ENCODE measurements around the gene RMDN2.
"Not testable (repeated sequence)": the region's sequence is repeated elsewhere in the genome, so short reads cannot be mapped to it uniquely, and the experiment has no call there.

The RMDN2 gene

DNA sequence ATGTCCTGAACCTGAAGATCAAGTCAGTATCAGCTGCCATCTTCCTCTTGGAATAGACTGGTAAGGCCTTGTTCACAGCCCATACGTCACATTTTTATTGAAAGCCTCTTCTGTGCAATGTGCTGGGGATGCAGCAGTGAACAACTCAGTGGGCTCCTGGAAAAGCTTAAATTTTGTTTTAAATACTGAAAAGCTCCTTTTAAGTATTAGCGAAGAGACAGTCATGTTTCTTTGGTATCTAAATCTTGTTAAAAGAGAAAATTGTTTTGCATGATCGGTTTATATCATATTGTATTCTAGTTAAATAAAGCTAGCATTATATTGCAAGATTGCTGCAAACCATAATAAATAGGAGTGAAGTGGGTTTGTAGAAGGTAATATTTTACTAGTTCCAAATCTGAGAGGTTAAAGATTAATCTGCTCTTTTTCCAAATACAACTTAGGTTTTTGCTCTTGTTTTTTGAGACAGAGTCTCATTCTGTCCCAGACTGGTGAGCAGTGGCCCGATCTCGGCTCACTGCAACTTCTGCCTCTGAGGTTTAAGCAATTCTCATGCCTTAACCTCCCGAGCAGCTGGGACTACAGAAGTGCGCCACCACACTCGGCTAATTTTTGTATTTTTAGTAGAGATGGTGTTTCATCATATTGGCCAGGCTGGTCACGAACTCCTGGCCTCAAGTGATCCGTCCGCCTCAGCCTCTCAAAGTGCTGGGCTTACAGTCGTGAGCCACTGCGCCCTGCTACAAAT is 1.6 kb upstream of the RMDN2 start:
- no peak overlapping the region for H3K4me3 ChIP-seq (ENCODE audit: low read depth, low read length)
- no peak for DNase-seq (ENCODE audit: low read depth)
- TF ChIP-seq, protein P1, sequence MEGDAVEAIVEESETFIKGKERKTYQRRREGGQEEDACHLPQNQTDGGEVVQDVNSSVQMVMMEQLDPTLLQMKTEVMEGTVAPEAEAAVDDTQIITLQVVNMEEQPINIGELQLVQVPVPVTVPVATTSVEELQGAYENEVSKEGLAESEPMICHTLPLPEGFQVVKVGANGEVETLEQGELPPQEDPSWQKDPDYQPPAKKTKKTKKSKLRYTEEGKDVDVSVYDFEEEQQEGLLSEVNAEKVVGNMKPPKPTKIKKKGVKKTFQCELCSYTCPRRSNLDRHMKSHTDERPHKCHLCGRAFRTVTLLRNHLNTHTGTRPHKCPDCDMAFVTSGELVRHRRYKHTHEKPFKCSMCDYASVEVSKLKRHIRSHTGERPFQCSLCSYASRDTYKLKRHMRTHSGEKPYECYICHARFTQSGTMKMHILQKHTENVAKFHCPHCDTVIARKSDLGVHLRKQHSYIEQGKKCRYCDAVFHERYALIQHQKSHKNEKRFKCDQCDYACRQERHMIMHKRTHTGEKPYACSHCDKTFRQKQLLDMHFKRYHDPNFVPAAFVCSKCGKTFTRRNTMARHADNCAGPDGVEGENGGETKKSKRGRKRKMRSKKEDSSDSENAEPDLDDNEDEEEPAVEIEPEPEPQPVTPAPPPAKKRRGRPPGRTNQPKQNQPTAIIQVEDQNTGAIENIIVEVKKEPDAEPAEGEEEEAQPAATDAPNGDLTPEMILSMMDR (IDR thresholded peaks at IDR 0.05; ENCODE audit: insufficient read depth, low read depth, low read length, missing control alignments), result no peak

- TF ChIP-seq, protein P1 (IDR thresholded peaks at IDR 0.05; ENCODE audit: insufficient read depth, low read depth, low read length, missing control alignments), result no peak
- no peak overlapping the region for H3K4me3 ChIP-seq (ENCODE audit: low read depth, low read length)
- DNase-seq (ENCODE audit: low read depth), result no peak
Measured at GRCh38 chr2:37926635-37927034, 1.5 kb downstream of the RMDN2 start.

DNA sequence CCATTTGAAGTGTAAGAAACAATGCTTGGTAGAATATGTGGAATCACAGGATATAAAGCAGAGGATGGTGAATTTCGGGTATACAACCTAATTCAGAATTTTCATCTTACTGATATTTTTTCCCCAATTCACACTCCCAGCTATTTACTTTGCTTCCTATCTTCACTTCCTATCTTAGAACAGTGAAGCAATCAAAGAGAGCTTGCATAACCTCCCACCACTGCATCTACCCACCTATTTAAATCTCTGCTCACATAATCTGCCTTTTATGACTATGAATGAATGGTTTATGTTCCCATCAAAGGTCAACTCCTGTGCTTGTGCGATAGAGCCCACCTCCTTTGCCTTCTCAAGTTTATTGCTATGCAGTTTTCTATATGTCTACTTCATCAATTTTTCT is 3.3 kb downstream of the RMDN2 start:
- TF ChIP-seq, protein P1 (IDR thresholded peaks at IDR 0.05; ENCODE audit: insufficient read depth, low read depth, low read length, missing control alignments), result no peak
- H3K4me3 ChIP-seq (ENCODE audit: low read depth, low read length), result no peak overlapping the region
- DNase-seq (ENCODE audit: low read depth), result no peak

DNA sequence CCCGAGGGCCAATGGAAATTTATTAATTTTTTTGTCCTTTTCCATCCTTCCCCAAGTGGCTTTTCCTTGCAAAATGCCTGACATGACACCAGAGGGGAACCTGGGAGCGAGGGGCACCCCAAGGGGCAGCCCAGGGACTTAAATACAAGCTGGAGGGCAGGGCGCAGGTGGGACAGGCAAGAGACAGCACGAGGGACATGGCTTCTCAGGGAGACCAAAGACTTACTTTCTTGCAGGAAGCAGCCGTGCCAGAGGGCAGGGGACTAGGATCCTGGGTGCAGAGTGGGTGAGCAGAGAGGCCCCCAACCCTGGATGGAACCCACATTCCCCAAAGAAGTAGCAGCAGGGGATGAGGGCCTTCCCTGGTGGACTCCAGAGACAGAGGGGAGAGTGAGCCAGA is 5.3 kb downstream of the RMDN2 start:
- not testable (repeated sequence) for DNase-seq (ENCODE audit: low read depth); H3K4me3 ChIP-seq (ENCODE audit: low read depth, low read length)

DNA sequence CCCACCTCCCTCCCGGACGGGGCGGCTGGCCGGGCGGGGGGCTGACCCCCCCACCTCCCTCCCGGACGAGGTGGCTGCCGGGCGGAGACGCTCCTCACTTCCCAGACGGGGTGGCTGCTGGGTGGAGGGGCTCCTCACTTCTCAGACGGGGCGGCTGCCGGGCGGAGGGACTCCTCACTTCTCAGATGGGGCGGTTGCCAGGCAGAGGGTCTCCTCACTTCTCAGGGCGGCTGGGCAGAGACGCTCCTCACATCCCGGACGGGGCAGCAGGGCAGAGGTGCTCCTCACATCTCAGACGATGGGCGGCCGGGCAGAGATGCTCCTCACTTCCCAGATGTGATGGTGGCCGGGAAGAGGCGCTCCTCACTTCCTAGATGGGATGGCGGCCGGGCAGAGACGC is 7.8 kb downstream of the RMDN2 start:
- H3K4me3 ChIP-seq (ENCODE audit: low read depth, low read length), result not testable (repeated sequence)

GRCh38 chr2:37934591-37935513 is 9.8 kb downstream of the RMDN2 start:
- peak; percentile 82 for DNase-seq (ENCODE audit: low read depth)
- peak overlapping the region; percentile 49 for H3K4me3 ChIP-seq (ENCODE audit: low read depth, low read length)
- TF ChIP-seq, protein P1 (IDR thresholded peaks at IDR 0.05; ENCODE audit: insufficient read depth, low read depth, low read length, missing control alignments), result no peak

More for the DNA sequence above, 7.8 kb downstream of the RMDN2 start:
- DNase-seq (ENCODE audit: low read depth), result not testable (repeated sequence)

- H3K4me3 ChIP-seq (ENCODE audit: low read depth, low read length); DNase-seq (ENCODE audit: low read depth): not testable (repeated sequence)
Measured at GRCh38 chr2:37937568-37937967, 12.5 kb downstream of the RMDN2 start.

- DNase-seq (ENCODE audit: low read depth); H3K4me3 ChIP-seq (ENCODE audit: low read depth, low read length): not testable (repeated sequence)
Measured at GRCh38 chr2:37941267-37941666, 16.2 kb downstream of the RMDN2 start.

DNA sequence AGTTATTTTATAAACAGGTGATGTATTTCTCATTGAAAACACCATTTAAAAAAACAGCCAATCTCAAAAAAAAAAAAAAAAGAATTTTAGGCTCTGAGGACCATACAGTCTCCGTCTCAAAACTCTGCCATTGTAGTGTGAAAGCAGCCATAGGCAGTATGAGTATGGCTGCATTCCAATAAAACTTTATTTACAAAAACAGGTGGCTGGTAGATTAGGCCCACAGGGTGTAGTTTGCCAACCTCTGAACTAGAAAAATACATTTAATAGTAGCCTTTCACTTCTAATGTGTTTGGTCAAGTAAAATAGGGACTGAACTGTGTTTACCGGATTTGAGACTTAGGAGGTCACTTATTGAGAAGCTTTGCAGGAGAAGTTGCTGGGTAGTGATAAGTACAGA is 19.2 kb downstream of the RMDN2 start:
- no peak for DNase-seq (ENCODE audit: low read depth)
- TF ChIP-seq, protein P1 (IDR thresholded peaks at IDR 0.05; ENCODE audit: insufficient read depth, low read depth, low read length, missing control alignments), result no peak
- H3K4me3 ChIP-seq (ENCODE audit: low read depth, low read length), result no peak overlapping the region

Measured in GM12865 (cell line).